IMR-90 (cell line): ENCODE measurements around the gene PLEKHG2. TPM values are rescaled to one million over a fixed set of nuclear protein-coding genes. Genes with fewer than 3 reads are reported as not detected.
A peak's percentile ranks its signal among the peaks of the same experiment; 100 is the strongest.

Experiments used
- ATAC-seq: fragments of 200-7000 bp; cut with Tn5 transposase; 2 replicates; pipeline ENCODE4 v1.9.1; 2020; ENCODE audit warnings: low read depth, mild to moderate bottlenecking, moderate library complexity
- BruUV-seq: library from RNA; stranded (reverse); fragments of 400-500 nt; replicated peaks from 2 replicates; lab custom pipeline; 2021; lab: Mats Ljungman, UMichigan
- CTCF ChIA-PET: fragments of 300-600 bp; formaldehyde crosslinking; extraction: SDS; loops from one replicate; lab custom pipeline; 2021; ENCODE audit warnings: antibody characterized with exemption; lab: Yijun Ruan, JAX
- POLR2A ChIA-PET: fragments of 300-600 bp; sonication (Branson Sonifier 250); formaldehyde crosslinking; loops from one replicate; lab custom pipeline; 2022; ENCODE audit warnings: antibody characterized with exemption; ENCODE audit not compliant: unreplicated experiment; lab: Charles Lee
- DNase-seq: peaks from one replicate; pipeline ENCODE4 v3.0.0; 2013
- H2AFZ ChIP-seq: replicated peaks from 2 replicates; pipeline ENCODE3; 2013; ENCODE audit warnings: low read length, mild to moderate bottlenecking; ENCODE audit not compliant: poor library complexity
- H2AK5ac ChIP-seq: 2 replicates; pipeline ENCODE4 v1.6.1; 2013; ENCODE audit warnings: low read depth, low read length, inconsistent platforms
- H2AK9ac ChIP-seq: replicated peaks from 2 replicates; pipeline ENCODE3; 2013; ENCODE audit warnings: mild to moderate bottlenecking, low read depth, low read length, moderate library complexity; ENCODE audit not compliant: poor library complexity
- H2BK120ac ChIP-seq: 2 replicates; pipeline ENCODE4 v1.6.1; 2013; ENCODE audit warnings: low read depth, low read length, inconsistent platforms
- H2BK15ac ChIP-seq: 3 replicates; pipeline ENCODE4 v1.6.1; 2013; ENCODE audit warnings: low read depth, low read length, inconsistent platforms
- H2BK20ac ChIP-seq: 2 replicates; pipeline ENCODE4 v1.6.1; 2013; ENCODE audit warnings: low read depth, mild to moderate bottlenecking, inconsistent platforms, low read length, moderate library complexity
- H2BK5ac ChIP-seq: 2 replicates; pipeline ENCODE4 v1.6.1; 2013; ENCODE audit warnings: mild to moderate bottlenecking, low read depth, low read length, inconsistent platforms; ENCODE audit not compliant: poor library complexity, severe bottlenecking
- H3K14ac ChIP-seq: replicated peaks from 2 replicates; pipeline ENCODE4 v1.6.1; 2013; ENCODE audit warnings: low read depth, low read length, inconsistent platforms
- H3K18ac ChIP-seq: 2 replicates; pipeline ENCODE4 v1.6.1; 2013; ENCODE audit warnings: low read depth, low read length, control low read depth
- H3K23ac ChIP-seq: 2 replicates; pipeline ENCODE4 v1.6.1; 2013; ENCODE audit warnings: low read depth, low read length, inconsistent platforms
- H3K27ac ChIP-seq: 2 replicates; pipeline ENCODE4 v1.5.1; 2013; ENCODE audit warnings: mild to moderate bottlenecking, control low read depth, low read length; ENCODE audit not compliant: insufficient read depth
- H3K27me3 ChIP-seq: 2 replicates; pipeline ENCODE4 v1.6.1; 2013; ENCODE audit warnings: low read length; ENCODE audit not compliant: control insufficient read depth, insufficient read depth
- H3K36me3 ChIP-seq: 2 replicates; pipeline ENCODE4 v1.6.1; 2013; ENCODE audit warnings: low read length, mixed read lengths; ENCODE audit not compliant: control insufficient read depth, insufficient read depth
- H3K4ac ChIP-seq: 2 replicates; pipeline ENCODE4 v1.6.1; 2013; ENCODE audit warnings: low read depth, low read length, inconsistent platforms
- H3K4me1 ChIP-seq: 2 replicates; pipeline ENCODE4 v1.6.1; 2013; ENCODE audit warnings: low read length, mixed read lengths; ENCODE audit not compliant: control insufficient read depth, insufficient read depth
- H3K4me2 ChIP-seq: 2 replicates; pipeline ENCODE4 v1.6.1; 2013; ENCODE audit warnings: low read depth, mild to moderate bottlenecking, control low read depth, low read length, moderate library complexity
- H3K4me3 ChIP-seq: 2 replicates; pipeline ENCODE4 v1.5.1; 2013; ENCODE audit warnings: low read depth, mild to moderate bottlenecking, control low read depth, low read length, moderate library complexity; ENCODE audit not compliant: insufficient read depth
- H3K56ac ChIP-seq: 2 replicates; pipeline ENCODE4 v1.6.1; 2013; ENCODE audit warnings: low read length, inconsistent platforms; ENCODE audit not compliant: insufficient read depth; ENCODE audit errors: extremely low read depth
- H3K79me1 ChIP-seq, 2 experiments: 2 replicates each; pipeline ENCODE4 v1.6.1; 2013; ENCODE audit warnings: low read length in 2 of 2, inconsistent platforms in 1 of 2, low read depth in 1 of 2
- H3K9ac ChIP-seq: 2 replicates; pipeline ENCODE4 v1.6.1; 2013; ENCODE audit warnings: low read depth, low read length, control low read depth
- H3K9me1 ChIP-seq: 2 replicates; pipeline ENCODE4 v1.6.1; 2013; ENCODE audit warnings: low read length, inconsistent platforms; ENCODE audit not compliant: insufficient read depth
- H3K9me3 ChIP-seq: 2 replicates; pipeline ENCODE4 v1.6.1; 2013; ENCODE audit warnings: low read length; ENCODE audit not compliant: control insufficient read depth, insufficient read depth
- H4K20me1 ChIP-seq: 2 replicates; pipeline ENCODE4 v1.6.1; 2013; ENCODE audit warnings: low read length, inconsistent platforms; ENCODE audit not compliant: insufficient read depth
- H4K5ac ChIP-seq: 2 replicates; pipeline ENCODE4 v1.6.1; 2013; ENCODE audit warnings: mild to moderate bottlenecking, low read depth, low read length, control low read depth
- H4K8ac ChIP-seq, 2 experiments: 2 replicates each; pipeline ENCODE4 v1.6.1; 2013; ENCODE audit warnings: low read depth in 2 of 2, low read length in 2 of 2, control low read depth in 1 of 2, inconsistent platforms in 1 of 2
- H4K91ac ChIP-seq: 2 replicates; pipeline ENCODE4 v1.6.1; 2013; ENCODE audit warnings: low read depth, low read length, inconsistent platforms; ENCODE audit not compliant: insufficient read depth
- BHLHE40 ChIP-seq: fragments of 150-350 bp; IDR thresholded peaks from 2 replicates; pipeline ENCODE4 v1.6.1; 2016; ENCODE audit warnings: mild to moderate bottlenecking, low read depth, low read length
- CEBPB ChIP-seq: IDR thresholded peaks from 2 replicates; pipeline ENCODE4 v1.6.1; 2012; ENCODE audit warnings: low read depth, low read length, improper control_type of control experiment
- CHD1 ChIP-seq: IDR thresholded peaks from 2 replicates; pipeline ENCODE4 v1.6.1; 2012; ENCODE audit warnings: low read depth, low read length, improper control_type of control experiment
- CTCF ChIP-seq: conservative IDR thresholded peaks from 2 replicates; pipeline ENCODE4 v1.5.1; 2012; ENCODE audit warnings: mild to moderate bottlenecking, low read depth, low read length, improper control_type of control experiment
- FOS ChIP-seq: fragments of 150-350 bp; IDR thresholded peaks from 2 replicates; pipeline ENCODE4 v1.6.1; 2016; ENCODE audit warnings: low read depth, low read length
- MAFK ChIP-seq: IDR thresholded peaks from 2 replicates; pipeline ENCODE4 v1.6.1; 2012; ENCODE audit warnings: low read depth, low read length, improper control_type of control experiment
- MAZ ChIP-seq: IDR thresholded peaks from 2 replicates; pipeline ENCODE4 v1.6.1; 2012; ENCODE audit warnings: low read depth, mild to moderate bottlenecking, low read length, improper control_type of control experiment, moderate library complexity, borderline replicate concordance
- MXI1 ChIP-seq: IDR thresholded peaks from 2 replicates; pipeline ENCODE4 v1.6.1; 2012; ENCODE audit warnings: low read depth, mild to moderate bottlenecking, low read length, moderate library complexity, borderline replicate concordance
- NFE2L2 ChIP-seq: fragments of 150-350 bp; IDR thresholded peaks from 2 replicates; pipeline ENCODE4 v1.6.1; 2016; ENCODE audit warnings: low read depth, mild to moderate bottlenecking, low read length
- POLR2A ChIP-seq: IDR thresholded peaks from 2 replicates; pipeline ENCODE4 v1.6.1; 2012; ENCODE audit warnings: mild to moderate bottlenecking, low read depth, low read length
- RAD21 ChIP-seq: IDR thresholded peaks from 2 replicates; pipeline ENCODE4 v1.6.1; 2012; ENCODE audit warnings: low read length, improper control_type of control experiment
- RCOR1 ChIP-seq: IDR thresholded peaks from 2 replicates; pipeline ENCODE4 v1.6.1; 2012; ENCODE audit warnings: mild to moderate bottlenecking, low read length, improper control_type of control experiment; ENCODE audit not compliant: insufficient replicate concordance
- RFX5 ChIP-seq: IDR thresholded peaks from 2 replicates; pipeline ENCODE4 v1.8.0; 2012; ENCODE audit warnings: low read depth, mild to moderate bottlenecking, low read length, moderate library complexity
- SMC3 ChIP-seq: fragments of 150-350 bp; IDR thresholded peaks from 2 replicates; pipeline ENCODE4 v1.6.1; 2016; ENCODE audit warnings: low read depth, mild to moderate bottlenecking, antibody characterized with exemption, low read length, moderate library complexity
- WGBS, 2 experiments: methylation state at CpG; one replicate each; pipeline versions ENCODE4 v1.1.5 to v1.1.7; 2013; ENCODE audit warnings: missing lambda C conversion rate in 2 of 2; ENCODE audit not compliant: insufficient read length in 1 of 2; ENCODE audit errors: extremely low coverage in 2 of 2; 5-methylcytosine and 5-hydroxymethylcytosine counted together
- dilution Hi-C: fragments of 300-500 bp; cut with HindIII; formaldehyde crosslinking; loops from one replicate; pipeline ENCODE4 v1.14.3; 2018; ENCODE audit warnings: low sequenced_read_pairs; ENCODE audit not compliant: unreplicated experiment
- in situ Hi-C: fragments of 300-500 bp; cut with MboI; formaldehyde crosslinking; loops from 3 replicates; pipeline ENCODE4 v1.14.3; 2019; ENCODE audit warnings: low sequenced_read_pairs, inconsistent platforms, mixed read lengths
- intact Hi-C: fragments of 100-400 bp; cut with micrococcal nuclease; formaldehyde crosslinking; loops from 2 replicates; pipeline ENCODE4 v1.10.0; 2022
- polyA plus RNA-seq, 3 experiments: library from polyadenylated mRNA; depleted of rRNA; stranded (reverse); fragments of >200 nt; gene quantifications; 2 replicates each; pipeline ENCODE4 v1.2.3, GENCODE V29; 2012; ENCODE audit warnings: low replicate concordance in 1 of 3
- total RNA-seq: library from RNA; depleted of rRNA; stranded (reverse); fragments of >200 nt; gene quantifications from 2 replicates; pipeline ENCODE4 v1.2.3, GENCODE V29; 2012
- TF ChIP-seq, protein P1 (sequence below): fragments of 150-350 bp; IDR thresholded peaks from 2 replicates; pipeline ENCODE4 v1.6.1; 2016; ENCODE audit warnings: low read depth, mild to moderate bottlenecking, low read length, moderate library complexity, borderline replicate concordance
- TF ChIP-seq, protein P2 (sequence below): fragments of 150-350 bp; IDR thresholded peaks from 2 replicates; pipeline ENCODE4 v1.6.1; 2017; ENCODE audit warnings: mild to moderate bottlenecking, antibody characterized with exemption, low read length, low read depth

Gene PLEKHG2
- total and polyA plus RNA-seq, 2 of the 4 experiments (the other 2 are of a cell fraction): 6.5 to 28.3 TPM

DNA sequence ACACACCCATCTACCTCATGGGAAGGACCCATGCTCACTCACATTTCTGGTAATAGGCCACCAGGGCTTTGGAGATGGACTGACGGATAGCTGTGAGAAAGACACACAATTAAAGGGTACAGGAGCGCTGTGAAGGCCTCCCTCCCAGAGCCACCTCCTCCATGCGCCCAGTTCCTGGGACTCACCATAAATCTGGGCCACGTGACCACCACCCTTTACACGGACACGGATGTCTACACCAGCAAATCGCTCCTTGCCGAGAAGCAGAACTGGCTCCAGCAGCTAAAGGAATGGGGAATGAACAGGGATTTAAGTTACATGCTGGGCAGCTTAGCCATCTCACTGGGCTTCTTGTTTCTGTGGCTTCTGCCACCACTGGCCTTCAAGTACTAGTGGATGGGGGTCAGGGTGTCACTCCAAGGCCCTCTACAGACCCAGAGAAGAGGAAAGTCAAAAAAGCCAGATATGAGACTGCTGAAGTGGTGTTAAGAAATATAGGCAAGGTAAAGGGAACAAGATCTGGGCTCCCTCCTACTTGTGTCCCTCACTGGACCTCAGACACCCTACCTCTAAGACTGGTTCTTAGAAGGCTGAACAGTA is 21.1 kb downstream of the PLEKHG2 start:
- no peak overlapping the region for H2BK20ac ChIP-seq
- POLR2A ChIA-PET: no interaction called here
- no peak overlapping the region for H4K91ac ChIP-seq
- no TSS peak for BruUV-seq
- peaks cover 23% of the 10 kb centered on the region for H3K36me3 ChIP-seq
- H3K18ac ChIP-seq: no peak overlapping the region
- dilution Hi-C loops (no loop called here), in situ Hi-C loops (loop anchor here (25.0 kb wide), 1 partner anchor 404 kb away; the partner anchor contains the start of genes DYRK1B and FBL), intact Hi-C loops (no loop called here)
- H3K27ac ChIP-seq: no peak overlapping the region
- H3K9ac ChIP-seq: no peak overlapping the region
- no peak for DNase-seq
- no peak overlapping the region for H2BK5ac ChIP-seq
- no peak overlapping the region for H3K4me2 ChIP-seq
- H2BK120ac ChIP-seq: no peak overlapping the region
- no peaks in the 10 kb centered on the region for H3K27me3 ChIP-seq
- H2BK15ac ChIP-seq: no peak overlapping the region
- no peak for ATAC-seq
- no peak overlapping the region for H3K4me3 ChIP-seq
- H3K9me3 ChIP-seq: no peaks in the 10 kb centered on the region
- H2AFZ ChIP-seq: peak overlapping the region; percentile 5
- H4K20me1 ChIP-seq: peaks cover 39% of the 10 kb centered on the region
- H2AK9ac ChIP-seq: no peak overlapping the region
- no peak overlapping the region for H4K5ac ChIP-seq
- TF ChIP-seq RAD21: no peak
- no peak for TF ChIP-seq RFX5
- no peak for TF ChIP-seq CHD1
- TF ChIP-seq POLR2A: no peak
- TF ChIP-seq RCOR1: no peak
- no peak for TF ChIP-seq CTCF
- TF ChIP-seq SMC3: no peak
- no peak for TF ChIP-seq BHLHE40
- TF ChIP-seq, protein P1, sequence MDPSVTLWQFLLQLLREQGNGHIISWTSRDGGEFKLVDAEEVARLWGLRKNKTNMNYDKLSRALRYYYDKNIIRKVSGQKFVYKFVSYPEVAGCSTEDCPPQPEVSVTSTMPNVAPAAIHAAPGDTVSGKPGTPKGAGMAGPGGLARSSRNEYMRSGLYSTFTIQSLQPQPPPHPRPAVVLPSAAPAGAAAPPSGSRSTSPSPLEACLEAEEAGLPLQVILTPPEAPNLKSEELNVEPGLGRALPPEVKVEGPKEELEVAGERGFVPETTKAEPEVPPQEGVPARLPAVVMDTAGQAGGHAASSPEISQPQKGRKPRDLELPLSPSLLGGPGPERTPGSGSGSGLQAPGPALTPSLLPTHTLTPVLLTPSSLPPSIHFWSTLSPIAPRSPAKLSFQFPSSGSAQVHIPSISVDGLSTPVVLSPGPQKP: no peak
- TF ChIP-seq MAZ: no peak
- no peak for TF ChIP-seq FOS
- no peak for TF ChIP-seq MXI1
- no peak for TF ChIP-seq MAFK
- TF ChIP-seq, protein P2, sequence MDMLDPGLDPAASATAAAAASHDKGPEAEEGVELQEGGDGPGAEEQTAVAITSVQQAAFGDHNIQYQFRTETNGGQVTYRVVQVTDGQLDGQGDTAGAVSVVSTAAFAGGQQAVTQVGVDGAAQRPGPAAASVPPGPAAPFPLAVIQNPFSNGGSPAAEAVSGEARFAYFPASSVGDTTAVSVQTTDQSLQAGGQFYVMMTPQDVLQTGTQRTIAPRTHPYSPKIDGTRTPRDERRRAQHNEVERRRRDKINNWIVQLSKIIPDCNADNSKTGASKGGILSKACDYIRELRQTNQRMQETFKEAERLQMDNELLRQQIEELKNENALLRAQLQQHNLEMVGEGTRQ: no peak
- TF ChIP-seq NFE2L2: no peak
- no peak for TF ChIP-seq CEBPB
- H2AK5ac ChIP-seq: no peak overlapping the region
- no peak overlapping the region for H3K14ac ChIP-seq
- peaks cover 5% of the 10 kb centered on the region for H3K9me1 ChIP-seq
- no peak overlapping the region for H3K56ac ChIP-seq
- peaks cover 22 to 47% of the 10 kb centered on the region in 2 experiments for H3K79me1 ChIP-seq
- no peak overlapping the region for H4K8ac ChIP-seq
- H3K23ac ChIP-seq: no peak overlapping the region
- 100% methylated on average over 4 of the region's 8 CpGs; no CpG with 5 or more reads in 1 of the 2 experiments for WGBS, 2 experiments
- CTCF ChIA-PET: no interaction called here
- H3K4ac ChIP-seq: no peak overlapping the region
- peaks cover 17% of the 10 kb centered on the region for H3K4me1 ChIP-seq
